A549 treated with GW870086 at 1 μM for 4 hours (cell line): ENCODE results near the gene LCE1F. TPM values are rescaled to one million over a fixed set of nuclear protein-coding genes. Genes with fewer than 3 reads are reported as not detected.

Experiments used
- total RNA-seq: library from RNA; stranded (reverse); fragments of 200-300 nt; extraction: Qiagen RNA extraction; gene quantifications from 5 replicates; pipeline ENCODE4 v1.2.3, GENCODE V29; 2022; ENCODE audit warnings: low read depth

LCE1F gene
- total RNA-seq, result not detected in 5 replicates

DNA sequence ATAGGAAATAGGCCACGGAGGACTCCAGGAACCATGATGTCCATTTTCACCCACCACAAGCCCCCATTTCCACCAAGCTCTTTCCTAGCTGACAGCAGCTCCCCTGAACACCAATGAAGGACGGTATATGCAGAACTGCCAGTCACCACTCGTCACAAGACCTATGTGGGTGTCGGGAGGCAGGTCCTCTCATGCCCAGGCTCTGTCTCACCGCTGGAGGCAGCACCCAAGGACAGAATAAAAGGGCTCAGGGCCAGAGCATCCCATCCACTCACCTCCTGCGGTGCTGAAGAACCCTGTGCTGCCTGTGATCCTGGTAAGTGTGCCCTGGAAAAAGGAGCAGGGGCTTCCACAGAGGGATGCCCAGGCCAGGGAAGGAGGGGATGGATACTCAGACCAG is at the start of gene LCE1F:
Gene LCE1F (plus strand): TSS at position 266 of the 400 bp plus-strand sequence. CDS start 1,232 bp downstream, outside the sequence.

GRCh38 chr1:152757747-152758146 is 17.2 kb upstream of the LCE1F start, which contains the start of gene KPRP:
Gene KPRP, plus strand, starts transcription at chr1:152758025. Its CDS starts 1,564 bp downstream, at chr1:152759589.

DNA sequence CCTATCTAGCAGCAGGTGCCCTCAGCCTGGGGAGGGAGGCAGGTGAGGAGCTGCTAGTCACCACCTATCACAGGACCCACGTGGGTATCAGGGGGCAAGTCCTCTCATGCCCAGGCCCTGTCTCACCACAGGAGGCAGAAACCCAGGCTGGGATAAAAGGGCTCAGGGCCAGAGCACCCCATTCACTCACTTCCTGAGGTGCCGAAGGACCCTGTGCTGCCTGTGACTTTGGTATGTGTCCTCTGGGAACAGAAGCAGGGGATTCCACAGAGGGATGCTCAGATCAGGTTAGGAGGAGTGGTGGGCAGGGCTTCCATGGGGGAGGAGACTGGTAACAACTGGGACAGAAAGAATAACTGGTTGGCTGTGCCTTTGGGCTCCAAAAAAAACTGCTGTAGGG is 11.1 kb downstream of the LCE1F start, which contains the start of gene LCE1E:
Gene LCE1E (plus strand): TSS at position 181 of the 400 bp plus-strand sequence. CDS start 1,043 bp downstream, outside the sequence.

GRCh38 chr1:152796421-152796820 is 21.5 kb downstream of the LCE1F start, which contains the start of gene LCE1D:
Gene LCE1D, plus strand, starts transcription at chr1:152796721. Its CDS starts 1,074 bp downstream, at chr1:152797795.

GRCh38 chr1:152806576-152806975 is 31.6 kb downstream of the LCE1F start, which contains the start of gene LCE1C:
Gene LCE1C, minus strand, starts transcription at chr1:152806651. Its CDS starts 1,173 bp downstream, at chr1:152805478.

DNA sequence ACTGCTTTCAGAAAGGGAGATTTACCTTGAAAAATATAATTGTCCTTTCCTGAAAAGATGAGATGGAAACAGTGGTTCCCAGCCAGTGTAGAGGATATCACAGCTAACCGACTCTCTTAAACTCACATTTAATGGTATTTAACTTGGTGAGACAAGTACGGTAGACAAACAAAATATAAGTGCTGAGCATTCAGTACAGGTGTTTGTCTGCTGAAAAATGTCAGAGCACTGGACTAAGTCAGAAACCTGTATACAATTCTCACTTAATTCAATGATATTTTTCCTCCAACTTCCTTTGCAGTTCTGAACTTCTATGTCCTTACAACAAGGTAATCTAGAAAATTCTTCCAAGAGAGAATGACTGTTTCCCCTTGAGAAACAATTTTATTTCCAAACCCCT is 36.7 kb downstream of the LCE1F start, which contains the start of gene LCE1B:
Gene LCE1B (plus strand): TSS at position 301 of the 400 bp plus-strand sequence. CDS start 476 bp downstream, outside the sequence.

Other genes with a start within 250 kb of the LCE1F start
- gene LCE3E, start 208.4 kb upstream of the LCE1F start, total RNA-seq, result 0.51 TPM in 1 of 5 replicates, not detected in the others
- 1.6 to 2.7 TPM (median 2.4 TPM) in 5 replicates for gene LCE3D, start 194.6 kb upstream of the LCE1F start, total RNA-seq
- not detected in 5 replicates for gene LCE3C, start 174.9 kb upstream of the LCE1F start, total RNA-seq
- gene LCE3B, start 161.3 kb upstream of the LCE1F start, total RNA-seq, result not detected in 5 replicates
- gene LCE3A, start 152.0 kb upstream of the LCE1F start, total RNA-seq, result not detected in 5 replicates
- not detected in 5 replicates for gene LCE2D, start 111.8 kb upstream of the LCE1F start, total RNA-seq
- gene LCE2C, start 99.9 kb upstream of the LCE1F start, total RNA-seq, result not detected in 5 replicates
- not detected in 5 replicates for gene LCE2B, start 89.0 kb upstream of the LCE1F start, total RNA-seq
- gene LCE2A, start 76.8 kb upstream of the LCE1F start, total RNA-seq, result not detected in 5 replicates
- not detected in 5 replicates for gene LCE4A, start 67.0 kb upstream of the LCE1F start, total RNA-seq
- 0.07 TPM in 1 of 5 replicates, not detected in the others for gene KPRP, start 17.1 kb upstream of the LCE1F start, total RNA-seq
- gene LCE1E, start 11.1 kb downstream of the LCE1F start, total RNA-seq, result 0.10 to 0.21 TPM in 2 of 5 replicates, not detected in the others
- not detected in 5 replicates for gene LCE1D, start 21.6 kb downstream of the LCE1F start, total RNA-seq
- gene LCE1C, start 31.5 kb downstream of the LCE1F start, total RNA-seq, result not detected in 5 replicates
- not detected in 5 replicates for gene LCE1B, start 36.8 kb downstream of the LCE1F start, total RNA-seq
- not detected in 5 replicates for gene LCE1A, start 52.3 kb downstream of the LCE1F start, total RNA-seq
- not detected in 5 replicates for gene LCE6A, start 67.7 kb downstream of the LCE1F start, total RNA-seq
- not detected in 5 replicates for gene LCE7A, start 84.9 kb downstream of the LCE1F start, total RNA-seq
- not detected in 5 replicates for gene SMCP, start 103.2 kb downstream of the LCE1F start, total RNA-seq
- 0.10 to 0.15 TPM (median 0.10 TPM) in 3 of 5 replicates, not detected in the others for gene IVL, start 133.4 kb downstream of the LCE1F start, total RNA-seq
- gene SPRR5, start 172.1 kb downstream of the LCE1F start, total RNA-seq, result not detected in 5 replicates
- gene SPRR4, start 195.5 kb downstream of the LCE1F start, total RNA-seq, result not detected in 5 replicates
- gene SPRR1A, start 208.9 kb downstream of the LCE1F start, total RNA-seq, result not detected in 5 replicates
- gene SPRR3, start 226.6 kb downstream of the LCE1F start, total RNA-seq, result not detected in 5 replicates